ENCODE data around the gene TLR7.
A peak's percentile ranks its signal among the peaks of the same experiment; 100 is the strongest.

TLR7 gene

GRCh38 chrX:12867685-12868084 is 813 bp downstream of the TLR7 start:
- H3K36me3 ChIP-seq: no peaks in the 10 kb centered on the region
- H3K9ac ChIP-seq: no peak overlapping the region
- 0 out of 2 replicates have a peak, but pooled peaks cover 5% of the 10 kb centered on the region for H4K20me1 ChIP-seq
- peaks cover 14% of the 10 kb centered on the region for H3K9me3 ChIP-seq
- H3K4me2 ChIP-seq: peak overlapping the region; percentile 8
- H3K27ac ChIP-seq: no peak overlapping the region
- no peak overlapping the region for H3K4me3 ChIP-seq
- peaks cover 80% of the 10 kb centered on the region for H3K27me3 ChIP-seq
- no peak for TF ChIP-seq Cebpa-rat (IDR thresholded peaks at IDR 0.05)
- H3K4me1 ChIP-seq: peaks cover 37% of the 10 kb centered on the region

GRCh38 chrX:12868747-12869146 is 1.9 kb downstream of the TLR7 start:
- Histone ChIP-seq H3K4me2 (peak overlapping the region; percentile 8; the same call in 1 of the 2 replicates), H3K9me3 (peaks cover 9% of the 10 kb centered on the region), H3K27me3 (peaks cover 88% of the 10 kb centered on the region), H3K36me3 (no peaks in the 10 kb centered on the region), H3K9ac (no peak overlapping the region), H3K4me3 (no peak overlapping the region), H3K4me1 (peaks cover 37% of the 10 kb centered on the region), H4K20me1 (0 out of 2 replicates have a peak, but pooled peaks cover 5% of the 10 kb centered on the region), H3K27ac (no peak overlapping the region)
- no peak for TF ChIP-seq Cebpa-rat (IDR thresholded peaks at IDR 0.05)

- Histone ChIP-seq H3K9me3 (no peaks in the 10 kb centered on the region), H4K20me1 (0 out of 2 replicates have a peak, but pooled peaks cover 5% of the 10 kb centered on the region), H3K36me3 (no peaks in the 10 kb centered on the region), H3K9ac (no peak overlapping the region), H3K27me3 (peaks cover 96% of the 10 kb centered on the region), H3K4me2 (peak overlapping the region; percentile 5; the same call in 1 of the 2 replicates), H3K4me1 (peaks cover 23% of the 10 kb centered on the region), H3K4me3 (no peak overlapping the region), H3K27ac (no peak overlapping the region)
- TF ChIP-seq Cebpa-rat (IDR thresholded peaks at IDR 0.05): no peak
Measured at GRCh38 chrX:12871257-12871656, 4.4 kb downstream of the TLR7 start.

- H3K9me3 ChIP-seq: no peaks in the 10 kb centered on the region
- no peak overlapping the region for H3K27ac ChIP-seq
- H3K4me1 ChIP-seq: peaks cover 8% of the 10 kb centered on the region; the same call in 1 of the 2 replicates
- H3K9ac ChIP-seq: no peak overlapping the region
- H3K4me2 ChIP-seq: no peak overlapping the region
- 0 out of 2 replicates have a peak, but pooled peaks cover 5% of the 10 kb centered on the region for H4K20me1 ChIP-seq
- no peak for TF ChIP-seq Cebpa-rat (IDR thresholded peaks at IDR 0.05)
- H3K4me3 ChIP-seq: no peak overlapping the region
- H3K36me3 ChIP-seq: no peaks in the 10 kb centered on the region
- peaks cover 94% of the 10 kb centered on the region for H3K27me3 ChIP-seq
Measured at GRCh38 chrX:12872741-12873140, 5.9 kb downstream of the TLR7 start.

GRCh38 chrX:12874581-12874980 is 7.7 kb downstream of the TLR7 start:
- Histone ChIP-seq H3K4me1 (no peaks in the 10 kb centered on the region), H3K4me3 (no peak overlapping the region), H3K9ac (no peak overlapping the region), H3K27ac (no peak overlapping the region), H4K20me1 (0 out of 2 replicates have a peak, but pooled peaks cover 5% of the 10 kb centered on the region), H3K4me2 (no peak overlapping the region), H3K9me3 (no peaks in the 10 kb centered on the region), H3K27me3 (peaks cover 94% of the 10 kb centered on the region), H3K36me3 (no peaks in the 10 kb centered on the region)
- TF ChIP-seq Cebpa-rat (IDR thresholded peaks at IDR 0.05): no peak

- Histone ChIP-seq H4K20me1 (no peaks in the 10 kb centered on the region), H3K27me3 (peaks cover 94% of the 10 kb centered on the region), H3K9ac (no peak overlapping the region), H3K27ac (no peak overlapping the region), H3K4me3 (no peak overlapping the region), H3K36me3 (no peaks in the 10 kb centered on the region), H3K4me1 (no peaks in the 10 kb centered on the region), H3K4me2 (no peak overlapping the region), H3K9me3 (no peaks in the 10 kb centered on the region)
- no peak for TF ChIP-seq Cebpa-rat (IDR thresholded peaks at IDR 0.05)
Measured at GRCh38 chrX:12877386-12877785, 10.5 kb downstream of the TLR7 start.

GRCh38 chrX:12878536-12878935 is 11.7 kb downstream of the TLR7 start:
- Histone ChIP-seq H3K4me3 (no peak overlapping the region), H3K36me3 (no peaks in the 10 kb centered on the region), H3K4me2 (no peak overlapping the region), H3K27me3 (peaks cover 94% of the 10 kb centered on the region), H3K4me1 (no peaks in the 10 kb centered on the region), H3K27ac (no peak overlapping the region), H4K20me1 (no peaks in the 10 kb centered on the region), H3K9me3 (no peaks in the 10 kb centered on the region), H3K9ac (no peak overlapping the region)
- no peak for TF ChIP-seq Cebpa-rat (IDR thresholded peaks at IDR 0.05)

- Histone ChIP-seq H3K27me3 (peaks cover 95% of the 10 kb centered on the region), H3K4me1 (no peaks in the 10 kb centered on the region), H3K4me3 (no peak overlapping the region), H3K9ac (no peak overlapping the region), H3K9me3 (0 out of 2 replicates have a peak, but pooled peaks cover 4% of the 10 kb centered on the region), H3K27ac (no peak overlapping the region), H3K4me2 (no peak overlapping the region), H4K20me1 (no peaks in the 10 kb centered on the region), H3K36me3 (no peaks in the 10 kb centered on the region)
- no peak for TF ChIP-seq Cebpa-rat (IDR thresholded peaks at IDR 0.05)
Measured at GRCh38 chrX:12881914-12882313, 15.0 kb downstream of the TLR7 start.

- no peak overlapping the region for H3K9ac ChIP-seq
- no peak overlapping the region for H3K4me3 ChIP-seq
- H4K20me1 ChIP-seq: no peaks in the 10 kb centered on the region
- TF ChIP-seq Cebpa-rat (IDR thresholded peaks at IDR 0.05): no peak
- H3K36me3 ChIP-seq: no peaks in the 10 kb centered on the region
- H3K9me3 ChIP-seq: peaks cover 12% of the 10 kb centered on the region; the same call in 1 of the 2 replicates
- no peak overlapping the region for H3K27ac ChIP-seq
- H3K4me1 ChIP-seq: peaks cover 8% of the 10 kb centered on the region
- H3K27me3 ChIP-seq: peaks cover 93% of the 10 kb centered on the region
- H3K4me2 ChIP-seq: no peak overlapping the region
Measured at GRCh38 chrX:12885508-12885907, 18.6 kb downstream of the TLR7 start.

GRCh38 chrX:12886545-12886944 is 19.7 kb downstream of the TLR7 start:
- Histone ChIP-seq H3K4me3 (no peak overlapping the region), H3K27ac (no peak overlapping the region), H3K4me2 (no peak overlapping the region), H3K9me3 (peaks cover 12% of the 10 kb centered on the region; the same call in 1 of the 2 replicates), H3K9ac (no peak overlapping the region), H3K36me3 (no peaks in the 10 kb centered on the region), H3K4me1 (peaks cover 18% of the 10 kb centered on the region), H4K20me1 (no peaks in the 10 kb centered on the region), H3K27me3 (peaks cover 97% of the 10 kb centered on the region)
- no peak for TF ChIP-seq Cebpa-rat (IDR thresholded peaks at IDR 0.05)

GRCh38 chrX:12887141-12887540 is 20.3 kb downstream of the TLR7 start:
- Histone ChIP-seq H4K20me1 (no peaks in the 10 kb centered on the region), H3K9me3 (peaks cover 12% of the 10 kb centered on the region; the same call in 1 of the 2 replicates), H3K27me3 (peaks cover 97% of the 10 kb centered on the region), H3K27ac (no peak overlapping the region), H3K36me3 (no peaks in the 10 kb centered on the region), H3K4me2 (no peak overlapping the region), H3K9ac (no peak overlapping the region), H3K4me3 (no peak overlapping the region), H3K4me1 (peaks cover 24% of the 10 kb centered on the region)
- TF ChIP-seq Cebpa-rat (IDR thresholded peaks at IDR 0.05): no peak

All from BLaER1 (cell line).